ENCODE measurements around the gene CHRNA7. TPM values are rescaled to one million over a fixed set of nuclear protein-coding genes. Genes with fewer than 3 reads are reported as not detected.

Gene CHRNA7
- total RNA-seq, 1 experiment from 2014 or later, result 2.0 TPM

DNA sequence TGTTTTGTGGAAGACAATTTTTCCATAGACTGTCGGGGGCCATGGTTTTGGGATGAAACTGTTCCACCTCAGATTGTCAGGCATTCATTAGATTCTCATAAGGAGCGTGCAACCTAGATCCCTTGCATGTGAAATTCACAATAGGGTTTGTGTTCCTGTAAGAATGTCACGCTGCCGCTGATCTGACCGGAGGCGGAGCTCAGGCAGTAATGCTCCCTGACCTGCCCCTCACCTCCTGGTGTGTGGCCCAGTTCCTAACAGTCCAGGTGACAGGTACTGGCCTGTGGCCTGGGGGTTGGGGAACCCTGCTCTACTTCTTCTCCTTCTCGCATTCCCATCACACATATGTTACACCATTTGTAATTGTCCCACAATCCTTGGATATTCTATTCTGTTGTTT lies 11.0 kb downstream of the CHRNA7 start:
- CTCF ChIA-PET, result no interaction called here
- Mint-ChIP-seq H3K36me3 (ENCODE audit: insufficient read depth, unreplicated experiment) (no peaks in the 10 kb centered on the region), H3K4me1 (ENCODE audit: low read depth, unreplicated experiment) (no peaks in the 10 kb centered on the region), H3K27ac (ENCODE audit: unreplicated experiment) (no peak overlapping the region), H3K9me3 (ENCODE audit: low read depth, unreplicated experiment) (no peaks in the 10 kb centered on the region), H3K4me3 (ENCODE audit: low read depth, unreplicated experiment) (no peak overlapping the region), H3K27me3 (ENCODE audit: unreplicated experiment) (no peaks in the 10 kb centered on the region)
- intact Hi-C loops (cut with micrococcal nuclease; ENCODE audit: unreplicated experiment), result no loop called here
- TF ChIP-seq, protein P1, sequence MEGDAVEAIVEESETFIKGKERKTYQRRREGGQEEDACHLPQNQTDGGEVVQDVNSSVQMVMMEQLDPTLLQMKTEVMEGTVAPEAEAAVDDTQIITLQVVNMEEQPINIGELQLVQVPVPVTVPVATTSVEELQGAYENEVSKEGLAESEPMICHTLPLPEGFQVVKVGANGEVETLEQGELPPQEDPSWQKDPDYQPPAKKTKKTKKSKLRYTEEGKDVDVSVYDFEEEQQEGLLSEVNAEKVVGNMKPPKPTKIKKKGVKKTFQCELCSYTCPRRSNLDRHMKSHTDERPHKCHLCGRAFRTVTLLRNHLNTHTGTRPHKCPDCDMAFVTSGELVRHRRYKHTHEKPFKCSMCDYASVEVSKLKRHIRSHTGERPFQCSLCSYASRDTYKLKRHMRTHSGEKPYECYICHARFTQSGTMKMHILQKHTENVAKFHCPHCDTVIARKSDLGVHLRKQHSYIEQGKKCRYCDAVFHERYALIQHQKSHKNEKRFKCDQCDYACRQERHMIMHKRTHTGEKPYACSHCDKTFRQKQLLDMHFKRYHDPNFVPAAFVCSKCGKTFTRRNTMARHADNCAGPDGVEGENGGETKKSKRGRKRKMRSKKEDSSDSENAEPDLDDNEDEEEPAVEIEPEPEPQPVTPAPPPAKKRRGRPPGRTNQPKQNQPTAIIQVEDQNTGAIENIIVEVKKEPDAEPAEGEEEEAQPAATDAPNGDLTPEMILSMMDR (IDR thresholded peaks at IDR 0.05; ENCODE audit: unreplicated experiment), result no peak
- DNase-seq, result no peak
- no TSS peak for BruUV-seq (replicated peaks)

DNA sequence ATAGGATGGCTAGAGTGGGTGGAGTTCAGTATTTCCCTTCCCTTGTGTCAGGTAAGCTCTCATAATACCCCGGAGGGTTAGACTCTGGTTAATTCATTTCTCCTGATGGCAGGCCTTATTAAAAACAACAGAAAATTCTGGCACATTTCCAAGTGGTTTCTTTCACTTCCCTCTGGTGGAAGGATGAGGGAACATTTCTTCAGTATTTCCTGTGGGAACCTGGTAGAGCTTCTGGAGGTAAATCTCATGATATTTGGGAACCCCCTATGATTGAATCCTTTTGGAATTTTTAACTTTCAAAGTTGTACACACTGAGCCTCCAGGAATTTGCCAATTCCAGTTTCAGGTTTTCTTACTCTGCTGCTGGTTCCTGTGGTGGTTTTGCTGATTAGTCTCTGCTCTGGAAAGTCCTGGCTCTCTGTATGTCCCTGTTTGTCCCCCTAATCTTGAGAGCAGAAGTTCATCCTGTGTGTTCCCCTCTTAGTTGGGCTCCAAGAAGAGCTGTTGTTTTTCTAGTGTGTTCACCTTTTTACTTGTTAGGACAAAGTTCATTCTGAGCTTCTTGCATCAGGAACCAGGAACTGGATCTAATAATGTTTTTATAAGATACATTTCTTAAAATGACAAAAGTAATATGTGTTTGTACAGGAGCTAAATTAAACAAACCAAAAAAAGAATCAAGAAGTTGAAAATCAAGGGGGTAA lies 12.1 kb downstream of the CHRNA7 start:
- no peak for DNase-seq
- CTCF ChIA-PET, result interaction anchor here (1.0 kb wide), 1 partner anchor 13 kb away, joined by 4 read pairs; no protein-coding TSS in a partner anchor
- no TSS peak for BruUV-seq (replicated peaks)
- Mint-ChIP-seq H3K27me3 (ENCODE audit: unreplicated experiment) (no peaks in the 10 kb centered on the region), H3K4me3 (ENCODE audit: low read depth, unreplicated experiment) (no peak overlapping the region), H3K27ac (ENCODE audit: unreplicated experiment) (peak overlapping the region; percentile 68), H3K4me1 (ENCODE audit: low read depth, unreplicated experiment) (no peaks in the 10 kb centered on the region), H3K36me3 (ENCODE audit: insufficient read depth, unreplicated experiment) (no peaks in the 10 kb centered on the region), H3K9me3 (ENCODE audit: low read depth, unreplicated experiment) (no peaks in the 10 kb centered on the region)
- intact Hi-C loops (cut with micrococcal nuclease; ENCODE audit: unreplicated experiment), result no loop called here
- TF ChIP-seq, protein P1 (IDR thresholded peaks at IDR 0.05; ENCODE audit: unreplicated experiment), result no peak

DNA sequence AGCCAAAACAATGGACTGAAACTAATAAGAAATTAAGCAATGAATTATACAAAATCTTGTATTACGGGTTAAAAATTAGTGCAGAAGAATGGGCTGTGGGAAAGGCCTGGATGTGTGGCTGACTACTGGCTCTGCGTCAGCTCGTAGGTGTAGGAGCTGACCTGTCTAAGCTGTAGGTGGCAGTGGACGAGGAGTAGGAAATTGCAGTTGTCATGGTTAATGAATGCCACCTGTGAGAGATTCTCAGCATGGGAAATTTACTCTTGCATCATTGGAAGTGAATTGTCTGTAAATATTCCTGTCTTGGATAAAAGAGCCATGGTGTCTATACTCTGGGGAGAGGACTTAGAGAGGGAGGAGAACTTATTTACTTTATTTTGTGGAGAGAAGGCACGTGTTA lies 23.4 kb downstream of the CHRNA7 start:
- intact Hi-C loops (cut with micrococcal nuclease; ENCODE audit: unreplicated experiment), result no loop called here
- CTCF ChIA-PET, result no interaction called here
- H3K36me3 Mint-ChIP-seq (ENCODE audit: insufficient read depth, unreplicated experiment), result no peaks in the 10 kb centered on the region

DNA sequence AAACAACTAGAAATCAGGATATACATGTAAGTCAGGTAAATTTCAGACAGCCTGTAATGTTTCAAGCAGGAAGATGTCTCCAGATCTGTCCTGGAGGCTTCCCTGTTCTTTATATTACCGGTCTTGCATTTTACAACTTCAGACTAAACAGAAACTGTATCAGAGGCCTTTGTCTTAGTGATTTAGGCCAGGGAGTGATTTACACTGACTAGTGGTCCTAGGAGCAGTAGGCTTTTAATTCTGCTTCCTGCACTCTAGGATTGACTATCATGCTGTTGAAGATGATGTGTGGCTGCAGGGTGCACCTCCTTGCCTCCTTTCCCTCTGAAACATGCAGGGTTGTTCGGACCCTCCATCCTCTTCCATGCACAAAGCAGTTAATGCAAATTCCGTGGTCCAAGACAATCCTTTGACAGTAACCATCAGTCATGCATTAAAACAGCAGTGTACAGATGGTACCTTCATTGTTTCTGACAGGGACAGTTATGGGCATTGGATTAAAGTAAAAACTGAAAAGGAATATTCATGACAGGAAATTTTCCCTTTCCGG lies 27.6 kb downstream of the CHRNA7 start:
- TF ChIP-seq, protein P1 (IDR thresholded peaks at IDR 0.05; ENCODE audit: unreplicated experiment), result no peak
- no TSS peak for BruUV-seq (replicated peaks)

More for the DNA sequence above, 23.4 kb downstream of the CHRNA7 start:
- TF ChIP-seq, protein P1 (IDR thresholded peaks at IDR 0.05; ENCODE audit: unreplicated experiment), result no peak
- H3K27me3 Mint-ChIP-seq (ENCODE audit: unreplicated experiment), result no peaks in the 10 kb centered on the region
- H3K27ac Mint-ChIP-seq (ENCODE audit: unreplicated experiment), result no peak overlapping the region
- H3K9me3 Mint-ChIP-seq (ENCODE audit: low read depth, unreplicated experiment), result no peaks in the 10 kb centered on the region
- no peak for DNase-seq
- BruUV-seq (replicated peaks), result no TSS peak
- no peaks in the 10 kb centered on the region for H3K4me1 Mint-ChIP-seq (ENCODE audit: low read depth, unreplicated experiment)
- H3K4me3 Mint-ChIP-seq (ENCODE audit: low read depth, unreplicated experiment), result no peak overlapping the region

More for the DNA sequence above, 27.6 kb downstream of the CHRNA7 start:
- no peak overlapping the region for H3K27ac Mint-ChIP-seq (ENCODE audit: unreplicated experiment)
- no peaks in the 10 kb centered on the region for H3K4me1 Mint-ChIP-seq (ENCODE audit: low read depth, unreplicated experiment)
- no peak for DNase-seq
- no peak overlapping the region for H3K4me3 Mint-ChIP-seq (ENCODE audit: low read depth, unreplicated experiment)
- no peaks in the 10 kb centered on the region for H3K9me3 Mint-ChIP-seq (ENCODE audit: low read depth, unreplicated experiment)
- intact Hi-C loops (cut with micrococcal nuclease; ENCODE audit: unreplicated experiment), result no loop called here
- no peaks in the 10 kb centered on the region for H3K27me3 Mint-ChIP-seq (ENCODE audit: unreplicated experiment)
- CTCF ChIA-PET, result no interaction called here
- no peaks in the 10 kb centered on the region for H3K36me3 Mint-ChIP-seq (ENCODE audit: insufficient read depth, unreplicated experiment)
